ENCODE data around the gene CA5B.
"Not testable (repeated sequence)": the region's sequence is repeated elsewhere in the genome, so short reads cannot be mapped to it uniquely, and the experiment has no call there.

Gene CA5B

DNA sequence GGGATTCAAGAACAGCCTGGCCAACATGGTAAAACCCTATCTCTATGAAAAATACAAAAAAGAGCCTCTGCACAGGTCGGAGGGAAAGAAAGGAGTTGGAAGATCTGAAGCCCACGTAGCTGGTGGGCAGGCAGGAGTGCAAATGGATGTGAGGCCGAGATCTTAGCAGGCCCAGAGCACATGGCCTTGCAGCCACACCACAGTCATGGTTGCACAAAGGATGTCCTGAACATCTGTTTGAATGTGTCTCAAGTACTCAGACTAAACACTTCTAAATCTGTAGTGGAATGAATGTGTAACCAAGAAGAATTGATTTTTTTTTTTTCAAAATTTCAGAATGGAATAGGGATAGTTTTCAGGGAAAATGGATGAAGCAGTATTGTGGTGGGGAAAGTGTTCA, 10.8 kb downstream of the CA5B start:
- no peak for DNase-seq (ENCODE audit: low read depth)

GRCh38 chrX:15749642-15750610, 11.9 kb downstream of the CA5B start:
- DNase-seq (ENCODE audit: low read depth): no peak

GRCh38 chrX:15750611-15751154, 12.6 kb downstream of the CA5B start:
- DNase-seq (ENCODE audit: low read depth): no peak

DNA sequence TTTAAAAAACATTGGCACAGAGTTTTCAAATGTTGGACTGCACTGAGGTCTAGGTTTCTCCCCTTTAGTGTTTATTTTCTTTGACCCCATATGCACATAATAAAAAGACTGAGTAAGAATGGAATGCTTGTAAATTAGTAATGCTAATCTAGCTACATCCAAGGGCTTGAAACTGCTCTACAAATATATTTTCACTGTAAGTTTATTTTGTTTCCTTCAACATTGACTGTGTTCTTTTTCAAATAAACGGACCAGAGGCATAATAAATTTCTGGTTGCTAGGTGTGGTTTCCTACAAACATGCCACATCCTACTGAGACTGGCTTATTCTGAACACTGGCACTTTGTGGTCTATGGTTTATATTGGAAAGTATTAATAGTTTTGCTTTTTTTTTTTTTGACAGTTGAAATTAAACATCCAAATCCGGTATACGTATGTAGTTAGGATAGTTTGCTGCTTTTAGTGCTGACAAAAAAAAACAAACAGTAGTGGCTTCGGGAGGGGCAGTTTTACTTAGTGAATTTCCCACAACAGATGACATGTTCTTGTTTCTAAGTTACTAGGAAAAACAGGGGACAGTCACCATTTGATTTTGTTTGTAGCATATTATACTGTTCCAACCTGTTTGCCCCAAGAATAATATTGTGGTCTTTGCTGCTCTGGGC, 13.2 kb downstream of the CA5B start:
- no peak for DNase-seq (ENCODE audit: low read depth)

DNA sequence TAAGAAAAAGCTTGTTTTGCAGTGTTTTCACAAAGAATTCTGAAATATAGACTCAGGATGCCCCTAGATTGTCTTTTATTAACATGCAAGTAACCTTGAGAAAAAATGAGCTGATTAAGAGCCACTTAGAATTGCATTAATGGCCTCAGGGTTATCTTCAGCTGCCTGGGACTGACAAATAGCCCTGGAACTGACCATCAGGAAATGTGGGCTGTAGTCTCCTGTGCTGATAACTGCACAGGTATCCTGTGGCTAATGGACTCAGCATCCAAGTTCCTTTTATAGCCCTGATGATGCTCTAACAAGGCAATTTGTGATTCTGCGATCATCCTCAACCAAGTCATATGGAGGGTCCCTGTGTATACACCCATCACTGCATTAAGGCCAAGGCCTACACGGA, 17.0 kb downstream of the CA5B start:
- no peak for DNase-seq (ENCODE audit: low read depth)

DNA sequence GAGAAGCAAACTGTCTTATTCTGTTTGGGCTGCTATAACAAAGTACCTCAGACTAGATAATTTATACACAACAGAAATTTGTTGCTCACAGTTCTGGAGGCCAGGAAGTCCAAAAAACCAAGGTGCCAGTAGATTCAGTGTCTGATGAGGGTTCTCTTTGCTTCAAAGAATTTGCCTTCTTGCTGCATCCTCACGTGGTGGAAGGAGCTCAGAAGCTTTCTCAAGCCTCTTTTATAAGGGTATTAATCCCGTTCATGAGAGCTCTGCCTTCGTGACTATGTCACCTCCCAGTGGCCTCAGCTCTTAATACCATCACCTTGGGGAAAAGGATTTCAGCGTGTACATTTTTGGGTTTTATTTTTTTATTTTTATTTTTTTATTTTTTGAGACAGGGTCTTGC, 20.1 kb downstream of the CA5B start:
- DNase-seq (ENCODE audit: low read depth): no peak

GRCh38 chrX:15759886-15760285, 21.8 kb downstream of the CA5B start:
- not testable (repeated sequence) for DNase-seq (ENCODE audit: low read depth)

- no peak for DNase-seq (ENCODE audit: low read depth)
Measured at GRCh38 chrX:15761564-15762191, 23.6 kb downstream of the CA5B start.

DNA sequence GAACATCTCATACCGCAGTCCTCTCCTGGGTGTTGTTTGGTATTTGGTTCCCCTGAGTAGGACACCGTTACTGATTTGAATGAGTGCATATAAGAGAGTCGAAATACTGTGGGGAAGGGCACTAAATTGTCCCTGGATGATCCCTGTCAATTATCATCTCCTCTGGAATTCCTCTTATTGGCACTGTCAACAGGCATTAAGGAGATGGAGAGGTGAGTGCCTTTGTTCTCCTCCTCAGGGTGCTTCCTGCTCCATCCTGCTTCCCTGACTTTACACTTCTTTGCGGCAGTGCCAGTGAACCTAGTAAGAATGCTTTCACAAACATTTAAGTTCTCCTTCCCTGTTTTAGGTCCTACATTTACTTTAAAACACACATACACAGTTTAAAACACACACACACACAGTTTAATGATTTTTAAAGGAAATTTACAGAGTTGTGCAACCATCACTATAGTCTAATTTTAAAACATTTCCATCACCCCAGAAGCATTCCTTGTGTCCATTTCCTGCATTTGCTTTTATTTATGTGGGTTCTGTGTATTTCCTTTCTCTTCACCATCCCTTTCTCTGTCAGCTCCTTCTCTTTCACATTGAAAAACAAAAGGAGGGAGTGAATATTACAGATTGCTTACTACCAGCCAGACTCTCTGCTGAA, 31.4 kb downstream of the CA5B start:
- no peak for DNase-seq (ENCODE audit: low read depth)

DNA sequence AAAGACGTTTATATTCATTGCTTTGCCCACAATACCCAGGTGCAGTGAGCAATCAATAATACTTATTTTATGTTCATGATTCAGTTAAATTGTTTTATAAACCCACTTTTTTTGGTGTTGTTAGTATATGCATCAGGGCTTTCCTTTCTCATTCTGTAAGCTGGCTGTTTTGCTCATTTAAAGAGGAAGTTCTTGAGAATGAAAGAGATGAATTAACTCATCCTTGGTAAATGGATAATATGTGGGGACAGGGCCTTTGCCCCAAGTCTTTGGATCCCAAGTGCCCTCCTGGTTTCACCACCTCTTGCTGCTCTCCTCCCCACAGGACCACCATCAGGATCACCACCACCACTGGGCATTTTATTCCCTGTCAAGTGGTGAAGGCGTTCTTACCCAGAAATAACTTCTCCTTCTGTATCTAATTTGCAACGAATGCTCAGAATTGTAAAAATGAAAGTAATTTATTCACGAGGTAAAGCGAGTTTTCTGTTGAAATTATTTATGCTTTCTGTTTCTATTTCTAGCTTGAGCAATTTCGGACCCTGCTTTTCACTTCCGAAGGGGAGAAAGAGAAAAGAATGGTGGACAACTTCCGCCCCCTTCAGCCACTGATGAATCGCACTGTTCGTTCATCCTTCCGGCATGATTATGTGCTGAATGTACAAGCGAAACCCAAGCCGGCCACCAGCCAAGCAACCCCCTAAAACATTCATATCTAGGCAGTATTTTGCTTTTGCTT, 44.1 kb downstream of the CA5B start:
- DNase-seq (ENCODE audit: low read depth): no peak

DNA sequence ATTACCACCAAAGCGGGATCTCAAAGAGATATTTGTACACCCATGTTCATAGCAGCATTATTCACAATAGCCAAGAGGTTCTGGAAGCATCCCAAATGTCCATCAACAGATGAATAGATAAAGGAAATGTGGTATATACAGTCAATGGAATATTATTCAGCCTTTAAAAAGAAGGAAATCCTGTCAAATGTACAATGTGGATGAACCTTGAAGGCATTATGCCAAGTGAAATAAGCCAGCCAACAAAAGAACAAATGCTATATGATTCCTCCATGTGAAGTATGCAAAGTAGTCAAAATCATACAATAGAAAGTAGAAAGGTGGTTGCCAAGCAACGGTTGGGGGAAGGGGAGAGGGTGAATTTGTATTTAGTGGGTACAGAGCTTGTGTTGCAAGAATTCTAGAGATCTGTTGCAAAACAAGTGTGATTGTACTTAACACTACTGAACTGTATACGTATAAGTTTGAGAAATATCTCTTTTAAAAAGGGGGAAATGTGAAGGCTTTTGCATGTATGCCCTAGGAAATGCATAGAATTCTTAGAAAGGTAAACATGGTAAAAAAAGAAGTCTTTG, 47.2 kb downstream of the CA5B start:
- no peak for DNase-seq (ENCODE audit: low read depth)

GRCh38 chrX:15786915-15787314, 48.8 kb downstream of the CA5B start:
- DNase-seq (ENCODE audit: low read depth): no peak

GRCh38 chrX:15789979-15790768, 52.1 kb downstream of the CA5B start, which contains the start of gene ZRSR2:
ZRSR2 (plus strand) TSS chrX:15790484; CDS start chrX:15790496, 12 bp downstream.
- DNase-seq (ENCODE audit: low read depth): no peak

DNA sequence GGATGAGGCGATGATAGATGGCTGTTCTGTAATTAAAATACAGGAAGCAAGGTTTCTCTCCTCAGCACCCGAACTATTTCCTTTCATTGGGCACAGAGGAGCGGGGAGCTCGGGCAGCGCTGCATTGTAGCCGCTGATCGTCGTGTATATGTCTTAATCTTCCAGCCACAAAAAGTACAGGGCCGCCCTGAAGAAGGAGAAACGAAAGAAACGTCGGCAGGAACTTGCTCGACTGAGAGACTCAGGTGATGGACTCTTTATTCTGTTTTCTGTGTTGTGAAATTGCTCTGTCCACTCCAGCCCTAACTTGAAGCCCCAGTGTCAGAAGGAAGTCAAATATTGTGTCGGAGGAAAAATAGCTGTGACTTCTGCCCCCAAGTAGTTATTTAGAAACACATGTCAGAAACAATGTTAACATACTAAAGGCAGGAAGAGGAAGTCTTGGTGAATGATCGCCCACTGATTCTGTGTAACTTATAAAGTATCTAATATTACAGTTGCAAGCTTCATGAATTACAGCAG, 52.8 kb downstream of the CA5B start:
- no peak for DNase-seq (ENCODE audit: low read depth)

DNA sequence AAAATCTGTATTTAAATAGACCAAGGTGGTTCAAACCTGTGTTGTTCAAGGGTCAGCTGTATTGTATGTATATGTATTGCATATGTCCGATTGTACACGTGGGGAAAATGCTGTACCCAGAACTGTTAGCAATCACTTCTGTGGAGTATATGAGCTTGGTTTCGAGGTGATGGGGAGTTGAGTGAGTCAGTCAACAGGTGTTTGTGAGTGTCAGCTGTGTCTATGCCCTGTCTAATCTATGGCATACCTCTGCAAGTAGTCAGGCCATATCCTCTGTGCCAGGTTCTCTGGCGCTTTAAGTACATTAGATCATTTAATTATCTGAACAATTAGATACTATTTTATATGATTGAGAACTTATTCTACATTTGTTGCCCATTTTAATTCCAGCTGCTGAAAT, 59.6 kb downstream of the CA5B start:
- DNase-seq (ENCODE audit: low read depth): no peak

- DNase-seq (ENCODE audit: low read depth): no peak
Measured at GRCh38 chrX:15804563-15804962, 66.5 kb downstream of the CA5B start.

- DNase-seq (ENCODE audit: low read depth): no peak
Measured at GRCh38 chrX:15808254-15808653, 70.2 kb downstream of the CA5B start.

- DNase-seq (ENCODE audit: low read depth): no peak
Measured at GRCh38 chrX:15812192-15812938, 74.3 kb downstream of the CA5B start.

DNA sequence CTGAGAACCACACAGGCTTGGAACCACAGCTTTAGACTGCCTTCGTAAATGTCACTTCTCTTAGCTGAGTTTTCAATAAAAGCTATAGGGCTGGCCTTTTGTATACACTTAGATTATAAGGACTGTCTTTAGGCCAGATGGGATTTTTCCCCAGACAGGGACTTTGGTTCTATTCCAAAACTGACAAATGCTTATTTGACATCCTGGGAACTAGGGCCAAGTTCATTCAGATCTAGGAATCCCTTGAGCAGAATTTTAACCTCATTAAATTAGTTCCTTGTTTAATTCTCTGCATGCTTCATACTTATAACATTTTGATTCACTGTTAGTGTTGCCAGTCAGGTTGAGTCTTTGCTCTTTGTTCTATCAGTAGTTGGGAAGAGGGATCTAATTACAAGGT, 75.3 kb downstream of the CA5B start:
- no peak for DNase-seq (ENCODE audit: low read depth)

All from CMK (cell line).